ENCODE data around the gene POFUT2.
A peak's percentile ranks its signal among the peaks of the same experiment; 100 is the strongest.

Gene POFUT2

DNA sequence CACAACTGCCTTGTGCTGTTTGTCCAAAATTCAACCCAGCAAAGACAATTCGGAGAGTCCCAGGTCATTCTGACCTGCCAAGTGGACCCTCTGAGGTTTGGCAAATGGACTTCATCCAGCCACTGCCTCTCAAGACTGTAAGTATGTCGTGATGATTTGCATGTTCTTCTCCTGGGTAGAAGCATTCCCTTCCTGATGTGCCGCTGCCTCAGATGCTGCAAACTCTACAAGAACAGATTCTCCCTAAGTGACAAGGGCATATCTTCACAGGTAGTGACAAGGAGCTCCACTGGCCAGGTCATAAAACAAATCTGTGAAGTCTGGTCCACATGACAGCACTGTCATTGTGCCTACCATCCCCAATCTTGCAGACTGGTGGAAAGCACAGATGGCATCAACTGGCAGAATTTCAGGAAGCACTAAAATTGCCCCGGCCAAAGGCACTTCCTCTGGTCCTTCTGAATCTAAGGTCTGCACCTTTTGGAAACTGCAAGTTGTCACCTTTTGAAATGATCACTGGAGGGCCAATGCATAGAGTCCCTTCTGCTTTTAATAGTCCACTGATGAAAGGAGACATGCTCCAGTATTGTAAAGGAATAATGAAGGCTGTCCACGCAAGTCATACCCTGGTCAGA is 27.4 kb downstream of the POFUT2 start:
- DNase-seq = no peak

GRCh38 chr21:45259206-45259840 is 28.4 kb downstream of the POFUT2 start:
- DNase-seq = no peak

- peak; percentile 70 for DNase-seq
Observed at GRCh38 chr21:45258466-45258865, 29.2 kb downstream of the POFUT2 start.

DNA sequence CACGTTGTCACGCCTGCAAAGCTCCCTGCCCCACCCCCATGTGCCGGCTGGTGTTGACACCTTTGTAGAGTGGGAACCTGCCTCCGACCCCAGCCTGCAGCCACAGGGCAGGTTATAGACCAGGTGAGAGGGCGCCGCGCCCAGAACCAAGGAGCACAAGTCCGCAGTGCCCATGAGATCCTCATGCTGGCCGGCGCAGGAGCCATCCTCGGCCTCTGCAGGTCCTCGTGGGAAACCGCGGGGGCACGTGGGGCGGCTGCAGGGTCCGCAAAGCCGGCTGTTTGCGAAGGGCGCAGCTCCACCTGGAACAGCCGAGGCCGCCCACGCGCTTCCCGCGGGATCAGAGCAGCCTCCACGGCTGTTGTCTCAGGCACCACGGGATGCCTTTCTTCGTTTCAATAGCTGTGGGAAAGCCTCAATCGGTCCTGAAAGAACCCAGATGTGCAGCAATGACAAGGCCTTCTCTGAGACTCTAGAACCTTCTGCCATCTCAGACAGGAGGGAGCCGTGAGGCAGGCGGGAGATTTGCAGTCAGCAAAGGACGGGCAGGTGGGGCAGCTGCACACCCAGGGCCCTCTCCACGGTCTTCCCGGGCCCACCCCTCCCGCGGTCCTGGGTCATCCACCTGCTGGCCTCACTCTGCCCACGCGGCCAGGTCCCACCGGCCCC is 29.9 kb downstream of the POFUT2 start:
- peak; percentile 41 for DNase-seq

GRCh38 chr21:45256912-45257672 is 30.6 kb downstream of the POFUT2 start:
- DNase-seq = no peak

- no peak for DNase-seq
Observed at GRCh38 chr21:45256021-45256911, 31.4 kb downstream of the POFUT2 start.

- DNase-seq = peak; percentile 90
Observed at GRCh38 chr21:45255381-45256020, 32.2 kb downstream of the POFUT2 start.

- peak; percentile 14 for DNase-seq
Observed at GRCh38 chr21:45254460-45254930, 33.2 kb downstream of the POFUT2 start.

DNA sequence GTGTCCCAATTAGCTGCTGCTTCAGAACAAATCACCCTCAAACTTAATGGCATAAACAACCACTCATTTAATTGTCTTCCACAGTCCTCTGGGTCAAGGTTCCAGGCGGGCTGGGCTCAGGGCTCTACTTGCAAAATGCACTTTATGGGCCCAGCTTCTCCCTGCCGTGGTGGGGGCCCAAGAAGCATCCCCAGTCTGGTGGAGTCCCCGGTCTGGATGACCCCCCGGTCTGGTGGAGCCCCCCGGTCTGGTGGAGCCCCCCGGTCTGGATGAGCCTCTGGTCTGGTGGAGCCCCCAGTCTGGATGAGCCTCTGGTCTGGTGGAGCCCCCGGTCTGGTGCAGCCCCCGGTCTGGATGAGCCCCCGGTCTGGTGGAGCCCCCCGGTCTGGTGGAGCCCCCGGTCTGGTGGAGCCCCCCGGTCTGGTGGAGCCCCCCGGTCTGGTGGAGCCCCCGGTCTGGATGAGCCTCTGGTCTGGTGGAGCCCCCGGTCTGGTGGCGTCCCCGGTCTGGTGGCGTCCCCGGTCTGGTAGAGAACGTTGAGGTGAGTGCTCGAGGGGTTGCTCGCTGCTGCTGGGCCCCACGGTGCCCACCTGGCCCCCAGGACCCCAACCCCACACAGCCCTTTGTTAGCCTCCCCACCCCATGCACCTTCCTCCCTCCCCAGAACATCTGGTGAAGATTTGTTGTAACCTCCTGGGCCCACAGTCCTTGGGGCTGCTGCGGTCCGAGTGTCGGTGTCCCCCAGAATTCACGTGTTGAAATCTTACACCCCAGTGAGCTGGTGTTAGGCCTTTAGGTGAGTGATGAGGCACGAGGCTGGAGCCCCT is 33.8 kb downstream of the POFUT2 start:
- DNase-seq = no peak

- DNase-seq = no peak
Observed at GRCh38 chr21:45253180-45253579, 34.5 kb downstream of the POFUT2 start.

DNA sequence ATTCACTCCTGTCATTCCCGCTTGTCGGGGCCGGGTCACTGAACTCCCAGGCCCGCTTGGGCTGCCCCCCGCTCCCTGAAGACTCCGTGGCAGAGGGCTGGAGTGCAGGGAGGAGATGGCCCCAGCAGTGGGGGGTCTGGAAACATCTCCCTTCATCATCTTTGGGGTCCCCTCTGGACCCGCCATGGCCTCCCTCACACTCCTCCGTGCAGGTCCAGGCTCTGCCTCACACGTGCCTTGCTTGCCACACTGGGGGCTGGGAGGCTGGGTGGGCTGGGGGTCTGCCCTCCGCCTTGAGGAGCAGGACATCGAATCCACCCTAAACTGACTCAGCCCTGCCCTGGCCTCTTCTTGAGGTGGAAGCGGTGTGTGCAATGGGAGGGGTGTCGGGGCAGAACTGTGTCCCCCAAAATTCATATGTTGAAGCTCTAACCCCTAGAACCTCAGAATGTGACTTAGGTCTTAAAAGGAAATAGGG is 35.2 kb downstream of the POFUT2 start:
- no peak for DNase-seq

DNA sequence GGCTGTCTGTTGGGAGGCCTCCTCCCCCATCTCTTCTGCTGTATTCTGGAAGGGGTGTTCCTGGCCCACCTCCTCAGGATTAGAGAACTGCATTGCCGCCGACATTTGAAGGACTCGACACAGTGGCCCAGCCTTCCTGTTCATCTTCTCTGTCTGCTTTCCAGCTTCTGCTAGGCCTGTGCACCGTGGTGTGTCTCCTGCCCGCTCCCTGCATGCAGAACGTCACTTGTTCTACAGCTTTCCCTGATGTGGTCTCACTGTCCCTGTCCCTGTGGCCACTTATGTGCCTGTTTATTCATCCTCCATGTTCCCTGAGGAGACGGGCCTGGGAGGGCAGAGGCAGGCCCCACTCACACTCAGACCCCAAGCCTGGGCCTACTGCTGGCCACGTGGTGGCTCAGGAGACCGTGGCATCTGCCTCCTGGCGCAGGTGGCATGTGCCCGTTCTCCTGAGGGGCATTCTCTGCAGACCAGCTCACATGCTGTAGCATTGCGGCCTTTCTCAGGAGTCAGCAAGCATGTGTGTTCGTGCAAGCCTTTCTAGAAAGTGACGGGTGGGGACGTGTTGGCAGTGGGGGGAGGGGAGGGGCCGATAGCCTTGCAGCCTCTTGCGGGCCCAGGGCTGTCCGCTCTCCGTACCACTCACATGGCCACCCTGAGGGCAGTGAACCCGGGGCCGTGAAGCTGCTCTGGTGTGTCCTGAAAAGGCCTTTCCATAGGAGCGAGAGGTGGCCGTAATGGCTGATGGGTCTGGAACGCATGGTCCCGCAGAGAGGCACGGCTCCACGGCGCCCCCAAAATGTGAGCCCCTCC is 35.9 kb downstream of the POFUT2 start:
- no peak for DNase-seq

DNA sequence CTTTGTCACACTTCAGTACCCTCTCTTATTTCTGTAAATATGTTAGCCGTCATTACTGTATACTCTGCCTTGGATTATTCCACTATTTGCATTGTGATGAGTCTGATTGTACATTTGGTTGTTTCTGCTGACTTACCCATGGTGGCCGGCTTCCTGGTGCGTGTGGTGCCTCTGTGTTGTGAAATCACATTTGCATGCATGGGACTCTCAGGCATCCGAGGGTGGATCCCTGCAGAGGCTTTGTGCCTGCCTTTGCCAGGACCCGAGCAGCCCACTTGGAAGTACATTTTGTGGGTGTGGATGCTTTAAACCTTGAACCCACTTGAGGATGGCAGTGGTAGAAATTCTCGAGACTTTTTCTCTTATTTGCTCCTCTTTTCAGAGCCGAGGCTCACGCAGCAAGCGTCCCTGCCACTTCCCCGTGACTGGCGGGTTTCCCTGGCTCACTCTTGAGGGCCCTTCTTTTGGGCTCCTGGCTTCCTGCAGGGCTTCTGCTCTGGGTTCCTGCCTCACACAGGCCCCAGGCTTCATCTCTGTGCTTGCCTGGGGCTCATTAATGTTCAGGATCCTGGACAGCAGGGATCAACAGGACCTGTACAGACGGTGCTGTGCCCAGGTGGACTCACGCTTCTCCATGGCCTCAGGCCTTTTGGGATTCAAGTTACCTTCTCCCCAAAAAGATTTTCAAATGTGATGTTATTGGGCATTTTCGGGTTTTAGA is 36.6 kb downstream of the POFUT2 start:
- DNase-seq = no peak

GRCh38 chr21:45250272-45250671 is 37.4 kb downstream of the POFUT2 start:
- DNase-seq = no peak

DNA sequence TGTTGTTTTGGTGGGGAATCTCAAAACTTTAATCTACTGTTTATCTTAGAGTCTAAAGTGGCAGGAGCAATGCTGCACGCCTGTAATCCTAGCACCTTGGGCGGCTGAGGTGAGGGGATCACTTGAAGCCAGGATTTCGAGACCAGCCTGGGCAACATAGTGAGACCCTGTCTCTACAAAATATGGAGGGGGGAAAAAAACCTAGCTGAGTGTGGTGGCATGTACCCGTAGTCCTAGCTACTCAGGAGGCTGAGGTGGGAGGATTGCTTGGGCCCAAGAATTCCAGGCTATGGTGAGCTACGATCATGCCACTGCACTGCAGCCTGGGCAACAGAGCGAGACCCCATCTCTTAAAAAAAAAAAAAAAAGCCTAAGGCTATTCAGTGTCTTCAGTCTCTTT is 38.1 kb downstream of the POFUT2 start:
- no peak for DNase-seq

DNA sequence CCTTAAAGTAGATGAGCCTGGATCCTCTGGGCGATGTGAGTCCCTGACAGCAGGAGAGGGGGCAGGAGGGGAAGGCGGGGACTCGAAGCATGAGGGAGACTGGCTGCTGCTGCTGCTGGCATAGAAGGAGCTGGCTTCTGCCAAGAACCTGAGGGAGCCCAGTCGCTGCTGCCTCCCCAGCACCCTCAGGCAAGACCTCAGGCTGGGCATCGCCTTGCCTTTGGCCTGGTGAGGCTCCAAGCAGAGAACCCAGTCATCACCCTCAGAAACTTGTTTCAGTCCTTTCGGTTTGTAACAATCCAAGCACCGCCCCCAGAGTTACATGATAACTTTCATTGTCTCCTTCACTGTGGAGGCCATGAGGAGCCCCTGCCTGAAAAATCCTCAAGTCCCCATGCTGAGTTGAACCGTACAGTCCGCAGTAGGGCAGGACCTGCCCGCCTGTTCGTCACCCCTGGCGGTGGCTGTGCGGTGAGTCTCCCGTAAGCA is 38.8 kb downstream of the POFUT2 start:
- DNase-seq = no peak

GRCh38 chr21:45248301-45248892 is 39.3 kb downstream of the POFUT2 start:
- DNase-seq = no peak
